Fibroblast of lung (primary cell): Measurements from ENCODE around the gene ANKRD27. TPM values are rescaled to one million over a fixed set of nuclear protein-coding genes. Genes with fewer than 3 reads are reported as not detected.
A peak's percentile ranks its signal among the peaks of the same experiment; 100 is the strongest.
"Not testable (repeated sequence)": the region's sequence is repeated elsewhere in the genome, so short reads cannot be mapped to it uniquely, and the experiment has no call there.

Experiments
- DNase-seq, 2 donors: peaks; one replicate each; pipeline versions ENCODE4 v3.0.0 to v3.0.0-alpha.2; 2010; ENCODE audit warnings: low read depth in 2 of 2
- H2AFZ ChIP-seq: 2 replicates; pipeline ENCODE4 v1.5.1; 2012; ENCODE audit warnings: low read length, control low read depth, inconsistent platforms
- H3K27ac ChIP-seq: 2 replicates; pipeline ENCODE4 v1.5.1; 2011; ENCODE audit warnings: low read length, control low read depth; ENCODE audit not compliant: insufficient read depth
- H3K27me3 ChIP-seq: 2 replicates; pipeline ENCODE4 v1.5.1; 2011; ENCODE audit warnings: mild to moderate bottlenecking, low read length; ENCODE audit not compliant: control insufficient read depth, insufficient read depth
- H3K36me3 ChIP-seq: 2 replicates; pipeline ENCODE4 v1.5.1; 2011; ENCODE audit warnings: low read length; ENCODE audit not compliant: control insufficient read depth, insufficient read depth
- H3K4me1 ChIP-seq: 2 replicates; pipeline ENCODE4 v1.5.1; 2011; ENCODE audit warnings: low read length; ENCODE audit not compliant: control insufficient read depth, insufficient read depth; ENCODE audit errors: extremely low read depth
- H3K4me2 ChIP-seq: 2 replicates; pipeline ENCODE4 v1.5.1; 2011; ENCODE audit warnings: low read length, control low read depth; ENCODE audit not compliant: insufficient read depth; ENCODE audit errors: extremely low read depth
- H3K4me3 ChIP-seq, 4 experiments: fragments of 200-600 bp in 1 of 4; sonication (generic) in 1 of 4; replicated peaks in 1 of 4; 2 replicates each; pipeline ENCODE4 v1.5.1; 2011 to 2016; ENCODE audit warnings: low read length in 4 of 4, low read depth in 3 of 4, mild to moderate bottlenecking in 3 of 4, control low read depth in 2 of 4, inconsistent platforms in 1 of 4, mixed read lengths in 1 of 4; ENCODE audit not compliant: insufficient read depth in 1 of 4; ENCODE audit errors: control extremely low read depth in 1 of 4
- H3K79me2 ChIP-seq: 2 replicates; pipeline ENCODE4 v1.5.1; 2012; ENCODE audit warnings: mild to moderate bottlenecking, low read length, inconsistent platforms; ENCODE audit not compliant: control insufficient read depth, insufficient read depth
- H3K9ac ChIP-seq: 2 replicates; pipeline ENCODE4 v1.5.1; 2011; ENCODE audit warnings: mild to moderate bottlenecking, low read length, control low read depth; ENCODE audit not compliant: insufficient read depth
- H3K9me3 ChIP-seq: 2 replicates; pipeline ENCODE4 v1.5.1; 2012; ENCODE audit warnings: low read depth, low read length; ENCODE audit not compliant: control insufficient read depth, insufficient read depth
- H4K20me1 ChIP-seq: 2 replicates; pipeline ENCODE4 v1.5.1; 2011; ENCODE audit warnings: low read length; ENCODE audit not compliant: control insufficient read depth, insufficient read depth; ENCODE audit errors: extremely low read depth
- CTCF ChIP-seq, 2 donors: IDR thresholded peaks in 1 of 2; conservative IDR thresholded peaks in 1 of 2; 1 replicate in 1 of 2; 2 replicates in 1 of 2; pipeline ENCODE4 v1.5.1; 2011 to 2012; ENCODE audit warnings: low read length in 2 of 2, control low read depth in 1 of 2, inconsistent platforms in 1 of 2, low read depth in 1 of 2, mild to moderate bottlenecking in 1 of 2
- EZH2 ChIP-seq: IDR thresholded peaks from 2 replicates; pipeline ENCODE4 v1.5.1; 2012; ENCODE audit warnings: low read length, control low read depth, mild to moderate bottlenecking; ENCODE audit errors: missing control alignments
- polyA plus RNA-seq, 2 donors: library from polyadenylated mRNA; depleted of rRNA in 1 of 2; stranded (reverse) in 1 of 2; unstranded in 1 of 2; fragments of >200 nt; gene quantifications; 2 replicates each; pipeline ENCODE4 v1.2.1, GENCODE V29; 2011 to 2012; ENCODE audit warnings: missing spikeins in 1 of 2
- total RNA-seq: library from RNA; depleted of rRNA; stranded (reverse); fragments of >200 nt; gene quantifications from 2 replicates; pipeline ENCODE4 v1.2.1, GENCODE V29; 2014

ANKRD27 gene
- total and polyA plus RNA-seq, 2 donors (not counting 1 experiment from before 2014, with no cell fraction given): 29.7 to 38.3 TPM

GRCh38 chr19:32652894-32653598, 21.9 kb downstream of the ANKRD27 start:
- H3K9me3 ChIP-seq: no peaks in the 10 kb centered on the region
- H3K27ac ChIP-seq: no peak overlapping the region
- H3K9ac ChIP-seq: no peak overlapping the region
- H4K20me1 ChIP-seq: no peaks in the 10 kb centered on the region
- no peaks in the 10 kb centered on the region for H3K27me3 ChIP-seq
- H3K79me2 ChIP-seq: no peaks in the 10 kb centered on the region
- DNase-seq: peak; percentile 76 to 78
- TF ChIP-seq EZH2: no peak
- TF ChIP-seq CTCF (conservative IDR thresholded peaks at IDR 0.05 in 1 of 2, IDR thresholded peaks at IDR 0.05 in 1 of 2; ENCODE audit: low read depth in 1 of 2, low read length in 2 of 2): no peak
- no peaks in the 10 kb centered on the region for H3K4me1 ChIP-seq
- peaks cover 2% of the 10 kb centered on the region for H3K36me3 ChIP-seq
- H3K4me2 ChIP-seq: no peak overlapping the region
- H2AFZ ChIP-seq: no peak overlapping the region
- H3K4me3 ChIP-seq: no peak overlapping the region

GRCh38 chr19:32652331-32652730, 22.6 kb downstream of the ANKRD27 start:
- not testable (repeated sequence) for H3K27me3 ChIP-seq, DNase-seq, H3K4me1 ChIP-seq, H4K20me1 ChIP-seq, H3K27ac ChIP-seq, H3K79me2 ChIP-seq, H3K4me2 ChIP-seq, H3K9ac ChIP-seq, H3K36me3 ChIP-seq, H3K4me3 ChIP-seq, H2AFZ ChIP-seq, H3K9me3 ChIP-seq

- Histone ChIP-seq H4K20me1 (no peaks in the 10 kb centered on the region), H3K36me3 (peaks cover 6% of the 10 kb centered on the region), H3K4me3 (no peak overlapping the region), H3K9ac (no peak overlapping the region), H3K4me2 (no peak overlapping the region), H2AFZ (no peak overlapping the region), H3K79me2 (no peaks in the 10 kb centered on the region), H3K9me3 (no peaks in the 10 kb centered on the region), H3K27ac (no peak overlapping the region), H3K4me1 (no peaks in the 10 kb centered on the region), H3K27me3 (no peaks in the 10 kb centered on the region)
- DNase-seq: peak; percentile 23 to 35
- no peak for TF ChIP-seq EZH2
- peak in 1 of 2 donors; percentile 13 for TF ChIP-seq CTCF (conservative IDR thresholded peaks at IDR 0.05 in 1 of 2, IDR thresholded peaks at IDR 0.05 in 1 of 2; ENCODE audit: low read depth in 1 of 2, low read length in 2 of 2)
Measured at GRCh38 chr19:32651729-32652140, 23.2 kb downstream of the ANKRD27 start.
